HG02610 (cell line): Measurements from ENCODE around the gene RBMY1J.
"Not testable (repeated sequence)": the region's sequence is repeated elsewhere in the genome, so short reads cannot be mapped to it uniquely, and the experiment has no call there.

Experiments
- ATAC-seq: cut with Tn5 transposase; IDR thresholded peaks from one replicate; pipeline ENCODE4 v1.9.1; 2021; ENCODE audit warnings: mild to moderate bottlenecking, moderate library complexity; ENCODE audit not compliant: unreplicated experiment

Gene RBMY1J

GRCh38 chrY:22403110-22403509, at the start of gene RBMY1J:
TSS of gene RBMY1J (plus strand) at chrY:22403410. CDS start at chrY:22405448, 2,038 bp downstream.
- ATAC-seq, result not testable (repeated sequence)

GRCh38 chrY:22367416-22367815, 35.8 kb upstream of the RBMY1J start:
- ATAC-seq, result no peak

- ATAC-seq, result no peak
Measured at GRCh38 chrY:22370623-22371022, 32.6 kb upstream of the RBMY1J start.

- no peak for ATAC-seq
Measured at GRCh38 chrY:22373494-22373893, 29.7 kb upstream of the RBMY1J start.

- ATAC-seq, result not testable (repeated sequence)
Measured at GRCh38 chrY:22444718-22445396, 41.6 kb downstream of the RBMY1J start.

GRCh38 chrY:22455522-22455921, 52.3 kb downstream of the RBMY1J start:
- ATAC-seq, result not testable (repeated sequence)

GRCh38 chrY:22461962-22462361, 58.8 kb downstream of the RBMY1J start:
- not testable (repeated sequence) for ATAC-seq
